Left colon (tissue), 2 donors: ENCODE measurements around the gene ODR4. TPM values are rescaled to one million over a fixed set of nuclear protein-coding genes. Genes with fewer than 3 reads are reported as not detected.
"Not testable (repeated sequence)": the region's sequence is repeated elsewhere in the genome, so short reads cannot be mapped to it uniquely, and the experiment has no call there.

ENCODE experiments used
- ATAC-seq: fragments of 200-7000 bp; cut with Tn5 transposase; one replicate; pipeline ENCODE4 v1.9.1; 2020; ENCODE audit warnings: mild to moderate bottlenecking, moderate library complexity
- DNase-seq, 2 donors: peaks; one replicate each; pipeline ENCODE4 v3.0.0-alpha.2; 2020
- intact Hi-C, 2 donors: fragments of 100-400 bp; cut with DNase I in 1 of 2; cut with micrococcal nuclease in 1 of 2; formaldehyde crosslinking; loops; one replicate each; pipeline versions ENCODE4 v1.11.2 to v1.14.0; 2022; cut with DNase I, micrococcal nuclease
- total RNA-seq, 2 donors: library from RNA; stranded (reverse); fragmentation: NEBNext Ultra II Directional; extraction: Animal tissue kit (Norgen Biotek cat#: 25700); gene quantifications; one replicate each; pipeline ENCODE4 v1.2.1, GENCODE V29; 2021
- donor health status: DM: no; HTN: no; CAD: no.
- donor health status: DM: yes; HTN: yes; CAD: no.

Gene ODR4
- total RNA-seq, 2 donors from 2014 or later, result 16.8 to 19.0 TPM

DNA sequence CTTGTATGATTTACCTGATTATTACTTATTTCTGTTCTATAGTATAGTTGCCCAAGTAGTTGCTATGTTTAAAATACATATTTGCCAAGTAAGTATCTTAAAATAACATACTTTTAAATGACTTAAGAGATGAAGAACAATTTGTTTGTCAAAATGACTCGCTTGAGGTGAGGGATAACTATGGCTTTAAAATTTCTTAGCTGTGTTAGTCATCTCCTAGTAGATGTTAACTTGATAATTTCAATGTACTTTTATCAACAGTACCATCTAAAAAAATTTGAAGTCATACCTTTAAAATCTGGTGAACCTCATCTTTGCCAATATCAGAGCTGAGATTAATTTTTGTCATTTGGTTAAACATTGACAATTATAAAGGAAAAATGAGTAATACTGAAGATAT, 37.7 kb downstream of the ODR4 start:
- intact Hi-C loops, result no loop called here
- no peak for ATAC-seq
- no peak for DNase-seq

DNA sequence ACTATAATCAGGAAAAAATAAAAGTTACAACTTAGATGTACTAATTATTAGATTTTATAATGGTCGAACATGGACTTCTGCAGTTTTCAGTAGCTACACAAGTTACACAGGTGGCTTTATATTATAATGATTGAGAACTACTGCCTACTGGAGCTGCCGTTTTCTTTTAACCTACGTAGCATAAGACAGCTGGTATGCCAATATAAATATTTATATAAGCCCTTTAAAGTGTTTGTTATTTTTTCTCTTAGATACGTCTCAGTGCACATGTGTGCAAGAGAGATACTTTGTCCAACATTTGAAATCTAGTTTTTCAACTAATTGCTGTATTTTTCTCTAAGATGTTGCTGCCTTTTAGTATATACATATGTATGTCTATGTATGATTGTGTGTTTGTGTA, 42.9 kb downstream of the ODR4 start:
- ATAC-seq, result no peak
- intact Hi-C loops, result no loop called here
- DNase-seq, result no peak

DNA sequence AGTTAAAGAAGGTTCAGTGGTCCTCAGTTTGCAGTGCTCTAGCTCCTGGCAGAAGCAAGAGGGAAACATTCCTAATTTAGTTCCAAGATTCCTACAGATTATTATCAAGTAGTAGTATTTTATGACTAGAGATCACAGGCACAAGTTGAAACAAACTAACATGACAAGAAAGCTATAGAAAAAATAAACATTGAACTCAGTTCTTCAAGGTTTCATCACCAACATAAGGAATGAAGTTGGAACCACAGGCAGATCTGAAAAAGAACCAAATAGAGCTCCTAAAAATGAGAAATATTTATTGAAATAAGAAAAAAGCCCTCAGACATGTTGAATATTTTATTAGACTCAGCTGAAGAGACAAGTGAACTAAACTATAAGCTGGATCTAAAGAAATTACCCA, 44.7 kb downstream of the ODR4 start:
- intact Hi-C loops, result no loop called here
- DNase-seq, result no peak
- no peak for ATAC-seq

DNA sequence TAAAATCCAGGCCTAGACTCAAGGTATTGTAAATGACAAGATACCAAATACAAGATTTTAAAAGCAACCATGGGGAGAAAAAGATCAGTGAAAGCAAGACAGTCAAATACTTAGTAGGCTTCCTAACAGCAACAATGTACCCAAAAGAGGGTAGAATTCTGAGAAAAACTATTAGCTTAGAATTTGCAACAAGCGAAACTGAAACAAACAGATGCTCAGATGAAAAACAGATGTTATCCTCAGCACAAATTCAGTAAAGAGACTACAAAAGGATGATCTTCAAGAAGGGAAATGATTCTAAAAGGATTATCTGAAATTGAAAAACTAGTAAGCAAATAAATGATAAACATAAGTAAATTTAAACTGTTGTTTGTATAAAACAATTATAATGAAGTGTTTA, 45.3 kb downstream of the ODR4 start:
- intact Hi-C loops, result no loop called here
- ATAC-seq (no peak), DNase-seq (no peak)

DNA sequence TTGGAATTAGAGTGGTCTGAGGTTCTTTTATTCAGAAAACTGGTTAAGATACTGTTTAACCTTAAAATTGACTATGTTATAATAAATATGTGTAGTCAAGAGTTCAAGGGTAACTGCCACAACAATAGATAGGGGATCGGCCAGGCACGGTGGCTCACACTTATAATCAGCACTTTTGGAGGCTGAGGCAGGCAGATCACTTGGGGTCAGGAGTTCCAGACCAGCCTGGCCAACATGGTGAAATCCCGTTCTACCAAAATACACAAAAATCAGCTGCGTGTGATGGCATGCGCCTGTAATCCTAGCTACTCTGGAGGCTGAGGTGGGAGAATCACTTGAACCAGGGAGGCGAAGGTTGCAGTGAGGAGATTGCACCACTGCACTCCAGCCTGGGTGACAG, 45.8 kb downstream of the ODR4 start:
- ATAC-seq (no peak), DNase-seq (no peak)
- intact Hi-C loops, result no loop called here

DNA sequence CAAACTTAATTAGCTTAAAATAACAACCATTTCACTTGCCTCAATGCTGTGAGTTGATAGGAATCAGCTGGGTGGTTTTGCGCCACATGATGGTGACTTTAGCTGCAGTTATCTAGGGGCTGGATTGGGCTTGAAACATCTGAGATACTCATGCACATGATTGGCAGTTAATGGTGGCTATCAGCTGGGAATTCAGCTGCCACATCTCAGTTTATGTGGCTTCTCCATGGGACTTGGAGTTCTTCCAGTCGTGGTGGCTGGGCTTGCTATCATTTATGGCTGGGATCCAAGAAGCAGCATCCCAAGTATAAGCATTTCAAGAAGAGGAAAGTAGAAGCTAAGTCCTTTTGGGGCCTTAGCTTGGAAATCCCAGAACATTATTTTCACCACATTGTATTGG, 48.9 kb downstream of the ODR4 start:
- ATAC-seq (no peak), DNase-seq (no peak)
- intact Hi-C loops, result no loop called here

DNA sequence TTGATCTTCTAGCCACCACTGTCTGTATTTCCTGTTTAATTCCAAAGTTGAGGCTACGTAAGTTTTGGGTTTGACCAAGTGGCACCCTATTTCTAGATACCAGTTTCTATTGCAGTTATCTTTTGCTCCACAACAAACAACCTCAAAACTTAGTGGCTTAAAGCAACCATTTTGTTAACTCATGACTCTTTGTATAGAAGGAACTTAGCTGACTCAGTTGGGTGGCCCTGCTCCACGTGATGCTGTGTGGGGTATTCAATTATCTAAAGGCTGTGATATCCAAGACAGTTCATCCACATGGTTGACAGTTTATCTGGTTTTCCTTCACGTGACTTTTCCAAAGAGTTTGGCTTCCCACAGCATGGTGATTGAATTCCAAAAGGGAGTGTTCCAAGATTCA, 50.5 kb downstream of the ODR4 start:
- DNase-seq (no peak), ATAC-seq (no peak)
- intact Hi-C loops, result no loop called here

DNA sequence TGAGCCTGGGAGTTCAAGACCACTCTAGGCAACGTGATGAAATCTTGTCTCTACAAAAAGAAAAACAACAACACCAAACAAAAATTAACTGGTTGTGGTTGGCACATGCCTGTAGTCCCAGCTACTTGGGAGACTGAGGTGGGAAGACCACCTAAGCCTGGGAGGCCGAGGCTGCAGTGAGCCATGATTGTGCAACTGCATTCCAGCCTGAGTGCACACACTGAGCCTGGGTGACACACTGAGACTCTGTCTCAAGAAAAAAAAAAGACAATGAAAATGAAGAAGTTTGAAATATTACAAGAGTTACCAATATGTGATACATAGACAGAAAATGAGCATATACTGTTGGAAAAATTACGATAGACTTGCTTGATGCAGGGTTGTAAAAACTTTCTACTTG, 53.4 kb downstream of the ODR4 start:
- no peak for DNase-seq
- no peak for ATAC-seq
- intact Hi-C loops, result no loop called here

DNA sequence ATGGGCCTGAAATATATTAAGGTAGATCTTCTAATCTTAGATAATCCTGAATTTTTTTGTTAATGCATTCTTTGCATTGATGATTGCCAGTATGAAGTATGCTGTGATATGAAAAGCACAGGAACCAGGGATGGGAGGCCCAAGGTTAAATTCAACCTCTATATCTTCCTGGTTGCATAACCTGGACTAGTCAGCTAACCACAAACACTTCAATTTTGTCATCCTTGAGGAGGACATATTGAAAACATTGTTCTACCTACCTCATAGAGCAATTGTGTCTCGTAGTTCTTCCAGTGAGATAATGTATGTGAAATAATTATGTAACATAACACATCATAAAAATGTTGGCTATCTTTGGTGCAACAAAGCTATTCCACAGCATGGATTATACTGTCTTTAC, 59.7 kb downstream of the ODR4 start:
- ATAC-seq (no peak), DNase-seq (no peak)
- intact Hi-C loops, result no loop called here

DNA sequence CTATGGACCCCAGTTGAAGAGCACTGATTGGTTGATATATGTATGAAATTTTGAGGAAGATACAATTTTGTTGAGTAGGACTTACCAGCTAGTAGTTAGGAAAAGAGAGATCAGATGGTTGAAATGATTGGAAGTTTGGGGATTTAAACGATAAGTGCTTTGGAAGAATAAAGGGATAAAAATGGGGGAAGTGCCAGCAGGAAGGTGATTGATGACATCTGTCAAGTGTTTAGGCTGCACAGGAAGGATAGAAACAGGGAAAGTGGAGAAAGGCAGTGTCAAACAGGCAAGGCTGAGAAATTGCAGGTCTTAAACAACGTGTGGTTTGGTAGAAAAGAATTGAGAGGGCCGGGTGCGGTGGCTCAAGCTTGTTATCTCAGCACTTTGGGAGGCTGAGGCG, 62.9 kb downstream of the ODR4 start:
- intact Hi-C loops, result no loop called here
- no peak for DNase-seq
- no peak for ATAC-seq

DNA sequence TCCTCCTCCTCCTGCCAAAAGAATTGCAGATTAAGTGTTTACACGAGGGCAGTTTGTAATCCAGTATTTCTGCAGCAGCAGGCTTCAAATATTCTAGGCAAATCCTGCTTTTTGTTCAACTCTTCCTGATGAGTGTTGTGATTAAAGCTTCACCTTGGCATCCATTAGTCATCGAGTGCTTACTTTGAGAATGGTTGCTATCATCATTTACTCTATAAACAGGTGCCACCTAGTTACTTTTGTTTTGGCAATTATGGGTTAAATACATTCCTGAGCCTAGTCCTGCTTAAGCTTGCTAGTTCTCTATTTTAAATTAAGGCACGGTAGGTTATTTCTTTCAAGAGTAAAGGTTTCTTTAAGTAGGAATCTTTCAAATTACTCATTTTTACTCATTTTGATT, 64.9 kb downstream of the ODR4 start:
- no peak for DNase-seq
- ATAC-seq, result no peak
- intact Hi-C loops, result no loop called here

DNA sequence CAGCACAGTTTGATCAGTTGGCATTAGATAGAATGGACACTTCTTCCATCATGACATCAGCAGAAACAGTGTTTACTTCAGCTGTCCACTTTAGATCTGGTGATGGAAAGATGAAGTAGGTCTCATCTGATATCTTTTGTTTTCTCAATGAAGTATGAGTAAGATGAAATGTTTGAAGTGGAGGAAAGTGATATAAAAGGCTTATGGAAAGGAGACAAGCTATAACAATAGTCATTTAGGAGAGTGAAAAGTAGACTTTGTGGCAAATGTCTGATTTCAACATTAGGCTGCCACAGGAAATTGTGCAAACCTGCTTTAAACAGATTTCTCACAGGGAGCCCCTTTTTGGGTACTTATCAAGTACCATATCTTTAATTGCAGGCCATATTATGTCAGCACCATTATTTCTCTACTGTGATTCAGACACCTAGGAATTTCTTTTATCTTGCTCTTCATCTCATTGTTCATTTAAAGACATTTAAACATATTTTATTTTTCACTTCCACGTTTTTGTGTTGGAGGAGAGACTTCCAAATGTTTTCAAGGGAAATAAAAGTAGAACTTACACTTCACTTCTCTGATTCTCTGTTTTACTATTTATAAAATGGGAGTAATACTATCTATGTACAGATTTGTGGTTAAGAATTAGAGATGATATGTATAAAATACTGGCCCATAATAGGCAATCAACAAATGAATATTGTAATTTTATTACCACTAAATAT, 67.2 kb downstream of the ODR4 start:
- ATAC-seq (no peak), DNase-seq (no peak)
- intact Hi-C loops, result no loop called here

DNA sequence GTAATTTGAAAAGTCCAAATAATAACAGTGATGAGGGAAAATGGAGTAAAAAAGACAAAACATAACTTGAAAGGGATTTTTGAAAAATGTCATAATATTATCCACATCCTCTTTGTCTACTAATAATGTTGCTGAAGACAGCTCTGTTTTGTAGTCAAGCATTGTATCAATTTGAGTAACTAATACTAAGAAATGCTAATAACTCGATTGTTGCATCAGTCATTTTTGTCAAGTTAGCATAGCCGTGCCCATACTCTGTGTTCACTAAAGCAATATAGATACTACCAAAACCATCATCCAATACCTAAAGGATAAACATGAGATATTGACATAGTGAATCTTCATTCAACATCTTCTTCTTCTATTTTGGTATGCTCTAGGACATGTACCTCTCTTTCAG, 68.0 kb downstream of the ODR4 start:
- no peak for DNase-seq
- no peak for ATAC-seq
- intact Hi-C loops, result no loop called here

DNA sequence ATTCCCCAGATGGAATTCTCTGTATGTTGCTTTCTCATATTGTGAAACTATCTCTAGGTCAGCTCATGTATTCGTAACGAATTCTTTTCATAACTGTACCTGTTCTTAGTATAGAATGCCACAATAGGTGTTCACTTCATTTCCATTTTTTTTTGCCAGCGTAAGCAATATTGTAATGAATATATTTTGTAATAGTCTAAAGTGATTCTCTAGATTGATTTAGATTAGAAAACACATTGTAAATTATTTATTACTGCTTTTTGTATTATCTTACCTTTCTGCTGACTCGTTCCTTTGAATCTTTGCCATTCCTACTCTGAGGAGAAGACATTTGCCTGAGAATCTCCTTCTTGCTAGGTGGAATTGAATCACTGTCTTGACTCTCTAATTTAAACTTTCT, 70.5 kb downstream of the ODR4 start:
- intact Hi-C loops, result no loop called here
- ATAC-seq (no peak), DNase-seq (no peak)

DNA sequence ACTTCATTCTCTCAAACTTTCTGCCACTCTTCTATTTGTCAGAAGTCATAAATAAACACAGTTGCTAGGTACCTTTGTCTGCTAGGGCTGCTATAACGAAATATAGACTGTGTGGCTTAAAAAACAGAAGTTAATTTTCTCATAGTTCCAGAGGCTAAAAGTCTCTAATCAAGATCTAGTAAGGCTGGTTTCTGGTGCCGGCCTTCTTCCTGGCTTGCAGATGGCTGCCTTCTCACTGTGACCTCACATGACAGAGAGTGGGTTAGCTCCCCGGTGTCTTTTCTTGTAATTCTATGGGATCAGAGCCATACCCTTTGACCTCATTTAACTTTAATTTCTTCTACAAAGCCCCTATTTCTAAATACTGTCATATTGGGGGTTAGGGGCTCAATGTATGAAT, 79.3 kb downstream of the ODR4 start:
- intact Hi-C loops, result no loop called here
- ATAC-seq, result no peak
- DNase-seq, result no peak

DNA sequence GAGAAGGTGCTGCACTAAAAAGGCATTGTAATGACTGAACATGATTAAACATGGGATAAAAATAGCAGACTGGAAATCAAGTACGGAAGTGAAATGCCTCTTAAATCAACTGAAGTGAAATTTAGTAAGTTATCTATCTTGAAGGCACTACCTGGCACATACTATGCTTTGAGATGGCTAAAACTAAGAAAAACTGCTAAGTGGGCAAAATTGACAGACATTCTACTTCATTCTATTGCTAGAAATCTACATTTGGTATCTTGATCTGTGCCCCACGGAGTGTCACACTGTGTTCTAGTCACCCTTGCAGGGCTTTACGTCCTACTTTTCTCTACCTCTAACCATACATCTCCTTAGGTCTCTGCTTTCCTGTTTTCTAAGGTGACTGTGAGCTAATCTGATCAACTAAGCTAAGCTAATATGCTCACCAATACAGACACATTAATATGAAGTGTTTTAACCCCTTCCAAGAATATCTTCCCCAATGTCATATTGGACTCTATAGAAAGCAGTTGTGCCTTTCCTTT, 81.2 kb downstream of the ODR4 start:
- intact Hi-C loops, result no loop called here
- no peak for DNase-seq
- ATAC-seq, result no peak

DNA sequence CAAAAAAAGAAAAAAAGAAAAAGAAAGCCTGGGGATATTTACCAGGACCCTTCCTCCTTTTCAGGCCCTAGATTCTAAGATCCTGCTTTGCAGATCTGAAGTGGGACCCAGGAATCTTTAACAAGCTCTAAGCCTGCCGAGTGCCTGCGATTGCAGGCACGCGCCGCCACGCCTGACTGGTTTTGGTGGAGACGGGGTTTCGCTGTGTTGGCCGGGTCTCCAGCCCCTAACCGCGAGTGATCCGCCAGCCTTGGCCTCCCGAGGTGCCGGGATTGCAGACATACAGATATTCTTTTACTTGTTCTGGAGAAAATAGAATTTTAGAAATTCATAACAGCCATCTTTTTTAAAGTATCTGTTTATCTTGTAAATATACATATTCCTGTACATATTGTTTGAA, 83.5 kb downstream of the ODR4 start:
- intact Hi-C loops, DNase-seq, ATAC-seq: not testable (repeated sequence)

DNA sequence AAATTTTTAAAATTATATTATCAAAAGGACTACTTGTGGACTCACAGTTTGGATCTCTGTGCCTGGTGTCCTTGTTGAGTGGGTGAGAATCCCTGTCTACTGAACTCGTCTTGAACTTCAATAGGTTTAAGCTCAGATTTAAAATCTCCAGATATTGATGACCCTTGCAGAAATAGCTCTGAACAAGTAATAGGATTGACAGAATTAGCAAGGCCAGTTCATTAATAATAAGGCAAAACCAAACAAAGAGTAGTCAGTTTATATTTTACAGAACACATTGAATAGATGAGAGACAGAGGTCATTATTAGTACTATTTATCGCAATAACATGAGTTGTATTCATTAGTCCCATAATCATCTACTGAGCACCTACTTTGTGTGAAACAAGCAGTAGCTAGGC, 85.4 kb downstream of the ODR4 start, which contains the start of gene PDC:
PDC (minus strand) TSS at position 101 of the 400 bp plus-strand sequence. CDS start 11,655 bp downstream, outside the sequence.
- no peak for ATAC-seq
- DNase-seq, result no peak
- intact Hi-C loops, result no loop called here

DNA sequence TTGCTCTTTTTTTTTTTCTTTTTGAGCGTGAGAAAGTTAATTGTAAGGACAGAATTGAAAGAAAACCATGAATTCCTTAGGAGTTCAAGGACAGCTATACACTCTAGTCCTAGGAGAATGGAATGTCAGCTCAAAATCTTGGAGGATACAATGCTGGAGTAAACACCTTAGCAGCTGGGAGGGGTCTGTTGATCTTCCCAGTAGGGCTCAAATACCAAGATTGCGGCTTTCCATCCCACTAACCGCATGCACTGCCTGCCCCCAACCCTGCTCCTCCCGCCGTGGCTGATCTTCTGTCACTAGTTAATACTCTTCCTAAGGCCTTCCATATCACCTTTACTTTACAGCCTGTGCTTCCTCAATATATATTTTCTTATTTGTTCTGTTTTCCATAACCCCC, 87.9 kb downstream of the ODR4 start:
- no peak for ATAC-seq
- intact Hi-C loops, result no loop called here
- DNase-seq, result no peak

DNA sequence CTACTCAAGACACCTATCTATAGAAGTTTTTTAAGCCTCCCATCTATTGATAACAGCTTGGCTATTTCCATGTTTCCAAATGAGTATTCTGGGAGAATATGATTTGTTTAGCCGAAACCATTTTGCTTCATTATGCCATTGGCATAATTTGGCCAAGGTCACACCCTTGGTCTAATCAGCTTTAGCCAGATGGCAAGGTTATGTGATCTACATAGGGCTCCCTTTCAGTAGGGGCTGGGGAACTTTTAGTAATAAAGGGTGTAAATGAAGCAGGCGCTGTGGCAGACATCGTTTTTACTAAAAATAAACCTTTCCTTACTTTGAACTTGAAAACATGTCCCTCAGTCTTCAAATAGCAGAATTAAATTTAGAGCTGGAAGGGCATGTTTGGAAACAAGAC, 88.3 kb downstream of the ODR4 start:
- intact Hi-C loops, result no loop called here
- ATAC-seq (no peak), DNase-seq (no peak)

DNA sequence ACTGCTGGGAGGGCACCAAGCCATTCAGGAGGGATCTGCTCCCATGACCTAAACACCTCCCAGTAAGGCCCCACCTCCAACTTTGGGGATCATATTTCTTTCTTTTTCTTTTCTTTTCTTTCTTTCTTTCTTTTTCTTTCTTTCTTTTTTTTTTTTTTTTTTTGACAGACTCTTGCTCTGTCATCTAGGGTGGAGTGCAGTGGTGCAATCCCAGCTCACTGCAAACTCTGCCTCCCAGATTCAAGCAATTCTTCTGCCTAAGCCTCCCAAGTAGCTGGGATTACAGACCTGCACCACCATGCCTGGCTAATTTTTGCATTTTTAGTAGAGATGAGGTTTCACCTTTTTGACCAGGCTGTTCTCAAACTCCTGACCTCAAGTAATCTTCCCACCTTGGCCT, 89.9 kb downstream of the ODR4 start:
- intact Hi-C loops, ATAC-seq, DNase-seq: not testable (repeated sequence)
